ENCODE measurements around the gene IMPDH2. TPM values are rescaled to one million over a fixed set of nuclear protein-coding genes. Genes with fewer than 3 reads are reported as not detected.
A peak's percentile ranks its signal among the peaks of the same experiment; 100 is the strongest.

Gene IMPDH2
- total and polyA plus RNA-seq, 10 of the 15 experiments (the other 5 are each of a cell fraction or from before 2014, with no cell fraction given) = 190 to 424 (median 345) TPM

- TF ChIP-seq JUNB (IDR thresholded peaks at IDR 0.05) (peak; percentile 63; the same call in 1 of the 2 replicates), MAX (IDR thresholded peaks at IDR 0.05; ENCODE audit: low read depth, low read length) (0 out of 2 replicates have a peak, but pooled peaks have one; percentile 9), TCF12 (IDR thresholded peaks at IDR 0.05; ENCODE audit: low read depth, low read length) (peak; percentile 21; the same call in 1 of the 2 replicates), MYC (IDR thresholded peaks at IDR 0.05; ENCODE audit: insufficient read depth, insufficient read length, insufficient replicate concordance, low read length, severe bottlenecking) (peak; percentile 30), NBN (IDR thresholded peaks at IDR 0.05) (peak; percentile 67; the same call in 1 of the 2 replicates), CTCF (IDR thresholded peaks at IDR 0.05 in 2 of 3, conservative IDR thresholded peaks at IDR 0.05 in 1 of 3; ENCODE audit: control insufficient read depth in 2 of 3, extremely low read depth in 1 of 3, insufficient read depth in 1 of 3, low read depth in 3 of 3, low read length in 3 of 3) (peak in 2 of 3 experiments; percentile 12 to 46; a peak in 3 of 6 replicates), SIN3A (IDR thresholded peaks at IDR 0.05; ENCODE audit: low read depth, low read length) (peak; percentile 88; the same call in 1 of the 2 replicates), IRF4 (IDR thresholded peaks at IDR 0.05; ENCODE audit: low read depth, low read length) (peak; percentile 79), LARP7 (IDR thresholded peaks at IDR 0.05) (peak; percentile 79), STAT1 (conservative IDR thresholded peaks at IDR 0.05) (peak; percentile 69; the same call in 1 of the 2 replicates), HDAC2 (IDR thresholded peaks at IDR 0.05) (0 out of 2 replicates have a peak, but pooled peaks have one; percentile 43), TAF1 (IDR thresholded peaks at IDR 0.05; ENCODE audit: borderline replicate concordance, low read depth, low read length) (peak; percentile 39; the same call in 1 of the 2 replicates), POLR2AphosphoS5 (IDR thresholded peaks at IDR 0.05; ENCODE audit: low read length) (peak; percentile 31; the same call in 1 of the 2 replicates), EGR1 (IDR thresholded peaks at IDR 0.05; ENCODE audit: borderline replicate concordance in 1 of 2, low read depth in 2 of 2, low read length in 2 of 2) (peak in 1 of 2 experiments; percentile 96; a peak in 2 of 3 replicates), GATAD2B (conservative IDR thresholded peaks at IDR 0.05; ENCODE audit: low read depth) (peak; percentile 81; the same call in 1 of the 2 replicates), DPF2 (IDR thresholded peaks at IDR 0.05) (peak; percentile 72), SMAD1 (IDR thresholded peaks at IDR 0.05; ENCODE audit: low read depth, partially characterized antibody) (no peak), RAD21 (IDR thresholded peaks at IDR 0.05; ENCODE audit: insufficient read depth, low read depth, low read length) (peak; percentile 14; the same call in 1 of the 2 replicates), ZBTB4 (CRISPR knock-in tag; IDR thresholded peaks at IDR 0.05) (no peak), SMARCA5 (IDR thresholded peaks at IDR 0.05) (peak; percentile 64; the same call in 1 of the 2 replicates), CREM (IDR thresholded peaks at IDR 0.05; ENCODE audit: low read depth) (peak; percentile 84), YBX1 (IDR thresholded peaks at IDR 0.05) (no peak), PML (IDR thresholded peaks at IDR 0.05; ENCODE audit: low read length) (no peak), NR2C1 (IDR thresholded peaks at IDR 0.05) (peak; percentile 38; the same call in 1 of the 2 replicates), FOS (IDR thresholded peaks at IDR 0.05; ENCODE audit: borderline replicate concordance, extremely low read depth, insufficient read length) (no peak), HDAC6 (IDR thresholded peaks at IDR 0.05; ENCODE audit: unreplicated experiment) (peak; percentile 43), ATF7 (IDR thresholded peaks at IDR 0.05; ENCODE audit: low read depth) (peak; percentile 66; the same call in 1 of the 2 replicates)
These were observed 39.2 kb downstream of the IMPDH2 start, which contains the start of gene P4HTM (continued) for GRCh38 chr3:48989796-48990635.

Measured in GM12878 (cell line).